NCI-H345 (cell line): ENCODE measurements around the gene PRR12.

Experiments
- DNase-seq: peaks from one replicate; lab custom pipeline; 2025; lab: John Stamatoyannopoulos, UW

PRR12 gene

DNA sequence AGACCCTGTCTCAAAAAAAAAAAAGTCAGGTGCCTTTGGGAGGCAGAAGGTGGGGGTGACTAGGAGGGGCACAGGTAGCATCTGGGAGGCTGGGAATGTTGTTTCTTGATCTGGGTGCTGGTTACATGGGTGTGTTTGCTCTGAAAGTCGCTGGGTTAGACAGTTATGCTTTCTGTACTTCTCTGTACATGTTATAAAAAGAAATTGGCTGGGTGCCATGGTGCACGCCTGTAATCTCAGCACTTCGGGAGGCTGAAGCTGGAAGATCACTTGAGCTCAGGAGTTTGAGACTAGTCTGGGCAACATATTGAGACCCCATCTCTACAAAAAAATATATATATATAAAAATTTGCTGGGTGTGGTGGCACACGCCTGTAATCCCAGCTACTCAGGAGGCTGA lies 25.7 kb upstream of the PRR12 start:
- DNase-seq = no peak

DNA sequence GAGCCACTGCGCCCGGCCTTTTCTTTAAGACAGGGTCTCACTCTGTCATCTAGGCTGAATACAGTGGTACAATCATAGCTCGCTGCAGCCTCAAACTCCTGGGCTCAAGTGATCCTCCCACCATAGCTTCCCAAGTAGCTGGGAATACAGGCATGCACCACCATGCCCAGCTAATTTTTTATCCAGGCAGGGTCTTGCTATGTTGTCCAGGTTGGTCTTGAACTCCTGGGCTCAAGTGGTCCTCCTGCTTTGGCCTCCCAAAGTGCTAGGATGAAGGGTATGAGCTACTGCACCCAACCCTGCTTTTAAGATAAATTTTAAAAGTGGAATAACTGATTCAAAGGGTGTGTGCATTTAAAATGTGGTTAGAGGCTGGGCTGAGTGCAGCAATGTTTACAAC lies 24.7 kb upstream of the PRR12 start:
- DNase-seq = no peak

DNA sequence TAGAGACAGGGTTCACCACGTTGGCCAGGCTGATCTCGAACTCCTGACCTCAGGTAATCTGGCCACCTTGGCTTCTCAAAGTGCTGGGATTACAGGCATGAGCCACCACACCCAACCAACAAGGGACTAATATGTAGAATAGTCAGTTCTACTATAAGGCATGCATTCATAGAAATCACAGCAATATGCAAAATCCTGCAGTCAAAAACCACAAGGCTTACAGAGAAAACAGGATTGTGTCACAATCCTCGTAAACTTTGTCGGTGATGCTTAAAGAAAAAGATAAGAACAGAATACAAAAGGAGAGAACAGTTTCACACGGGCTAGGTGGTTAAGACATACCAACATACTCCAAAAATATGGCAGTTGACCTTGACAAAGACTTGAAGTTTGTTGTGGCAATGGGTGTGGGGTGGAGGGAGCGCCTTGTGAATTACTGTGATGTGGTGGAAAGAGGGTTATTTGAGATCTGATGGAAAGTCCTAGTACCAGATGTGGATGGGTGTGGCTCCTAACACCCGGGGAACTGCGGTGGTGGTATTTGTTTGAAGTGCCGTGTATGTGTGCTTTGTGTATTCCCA lies 23.0 kb upstream of the PRR12 start:
- DNase-seq = no peak

DNA sequence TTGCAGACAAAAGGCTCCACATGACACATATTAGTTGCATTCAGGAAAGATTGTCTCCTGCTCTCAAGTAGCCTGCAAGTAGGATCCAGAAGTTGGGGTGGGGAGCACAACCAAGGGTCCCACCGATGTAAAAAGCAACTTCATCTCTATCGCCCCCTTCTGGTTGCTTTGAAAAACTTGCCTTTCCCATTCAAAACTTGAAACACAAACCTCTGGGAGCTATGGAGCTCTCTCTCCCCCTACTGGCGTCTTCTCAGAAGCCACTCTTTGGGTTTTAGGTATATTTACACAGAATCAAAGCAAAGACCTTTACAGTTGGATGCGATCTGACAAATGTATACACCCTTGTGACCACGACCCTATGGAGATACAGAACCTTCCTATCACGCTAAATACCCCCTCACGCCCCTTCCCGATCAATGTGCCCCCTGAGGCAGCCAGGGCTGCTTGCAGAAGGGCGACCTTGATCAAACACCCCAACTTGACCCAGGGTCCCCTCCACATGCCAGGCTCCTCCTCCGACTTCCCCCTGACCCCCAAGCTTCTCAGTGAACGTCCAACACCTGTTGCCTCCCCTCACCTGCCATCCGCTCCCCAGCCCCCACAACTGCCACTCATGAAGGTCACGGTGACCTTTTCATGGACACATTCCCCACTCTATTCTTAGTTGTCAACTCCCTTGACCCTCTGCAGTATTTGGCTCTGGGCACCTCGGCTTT lies 20.7 kb upstream of the PRR12 start:
- DNase-seq = peak; percentile 55

DNA sequence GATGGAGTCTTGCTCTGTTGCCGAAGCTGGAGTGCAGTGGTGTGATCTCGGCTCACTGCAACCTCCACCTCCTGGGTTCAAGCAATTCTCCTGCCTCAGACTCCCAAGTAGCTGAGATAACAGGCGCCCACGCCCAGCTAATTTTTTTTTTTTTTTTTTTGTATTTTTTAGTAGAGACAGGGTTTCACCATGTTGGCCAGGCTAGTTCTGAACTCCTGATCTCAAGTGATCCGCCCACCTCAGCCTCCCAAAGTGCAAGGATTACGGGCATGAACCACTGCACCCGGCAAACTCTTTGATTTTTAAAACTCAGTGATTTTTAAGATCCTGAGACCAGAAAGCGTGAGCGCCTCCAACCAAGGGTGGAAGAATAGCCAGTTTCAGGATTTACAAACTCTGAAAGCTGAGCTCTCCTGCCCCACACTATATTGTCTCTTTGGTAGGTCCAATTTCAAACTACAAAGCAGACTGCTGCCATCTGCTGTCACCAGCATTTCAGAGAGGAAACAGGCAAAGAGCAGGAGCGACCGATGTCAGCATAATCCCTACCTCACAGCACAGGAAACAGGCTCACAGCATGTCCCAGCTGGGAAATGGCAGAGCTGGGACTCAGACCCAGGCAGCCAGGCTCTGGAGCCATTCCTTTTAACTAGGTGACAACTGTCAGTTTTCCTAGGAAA lies 19.8 kb upstream of the PRR12 start:
- DNase-seq = peak; percentile 4

DNA sequence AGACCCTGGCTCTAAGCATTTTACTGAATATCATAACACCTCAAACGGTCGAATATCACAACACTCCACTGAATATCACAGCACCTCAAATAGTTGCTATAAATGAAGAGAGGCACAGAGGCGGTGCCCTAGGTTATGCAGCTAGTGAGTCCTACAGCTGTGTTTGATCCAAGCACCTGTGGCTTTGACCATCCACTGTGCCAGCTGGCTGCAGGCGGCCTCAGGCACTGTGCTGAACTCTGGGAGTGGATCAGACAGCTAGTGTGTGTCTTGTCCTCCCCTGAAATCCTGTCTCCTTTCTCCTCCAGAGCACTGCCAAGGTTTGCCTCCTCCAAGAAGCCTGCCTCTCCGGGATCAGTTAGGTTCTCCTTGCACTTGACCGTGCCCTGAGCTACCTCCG lies 18.0 kb upstream of the PRR12 start:
- DNase-seq = no peak

DNA sequence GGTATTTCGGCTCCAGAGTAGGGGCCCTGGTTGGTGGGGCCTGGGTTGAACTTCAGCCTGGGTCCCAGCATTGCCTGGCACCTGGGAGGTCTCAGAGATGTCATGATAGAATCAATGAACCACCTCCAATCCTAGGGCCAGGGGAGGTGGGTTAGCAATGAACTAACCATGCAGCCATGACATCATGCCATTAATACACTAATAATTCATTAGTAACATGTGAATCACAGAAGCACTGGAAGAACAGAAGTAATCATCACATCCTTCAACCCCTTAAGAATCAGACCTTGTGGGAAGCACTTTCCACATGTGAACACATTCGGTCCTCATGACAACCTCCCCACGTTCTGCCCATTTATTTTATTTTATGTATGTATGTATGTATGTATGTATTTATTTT lies 17.6 kb upstream of the PRR12 start:
- DNase-seq = no peak

DNA sequence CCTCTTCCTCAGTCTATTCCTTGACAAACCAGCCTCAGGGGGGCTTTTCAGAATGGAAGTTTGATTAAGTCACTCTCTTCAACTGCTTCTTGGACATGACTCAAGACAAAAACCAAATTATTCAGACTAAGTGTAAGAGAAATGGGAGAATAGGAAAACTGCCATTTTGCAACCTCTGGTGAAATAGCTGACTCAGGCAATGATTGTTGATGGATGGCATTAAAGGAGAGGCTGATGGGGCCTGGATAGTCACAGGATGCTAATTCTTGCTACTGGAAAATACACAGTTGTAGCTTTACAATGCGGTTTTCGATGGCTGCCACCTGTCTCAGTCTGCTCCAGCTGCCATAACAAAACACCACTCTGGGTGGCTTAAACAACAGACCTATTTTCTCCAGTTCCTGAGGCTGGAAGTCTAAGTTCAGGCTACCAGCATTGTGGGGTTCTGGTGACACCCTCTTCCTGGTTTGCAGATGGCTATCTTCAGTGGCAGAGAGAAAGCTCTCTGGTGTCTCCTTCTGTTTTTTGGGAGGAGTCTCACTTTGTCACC lies 16.7 kb upstream of the PRR12 start:
- DNase-seq = no peak

DNA sequence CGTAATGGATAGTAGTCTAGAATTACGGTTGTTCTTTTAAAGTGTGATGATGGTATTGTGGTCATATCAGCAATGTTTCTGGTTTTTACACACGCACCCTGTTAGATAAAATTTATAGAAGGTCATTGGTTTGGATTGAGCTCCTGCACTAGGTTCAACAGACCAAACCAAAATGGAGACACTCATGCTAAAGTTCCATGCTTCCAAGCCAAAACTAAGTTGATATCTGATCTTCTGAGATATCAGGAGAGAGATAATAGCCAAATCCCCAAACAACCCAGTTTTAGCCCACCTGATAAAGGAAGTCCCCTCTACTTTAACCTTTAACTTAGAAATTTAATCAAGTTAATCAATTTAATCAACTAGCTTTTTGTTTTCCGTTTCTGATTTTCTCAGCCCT lies 11.8 kb upstream of the PRR12 start:
- DNase-seq = no peak

DNA sequence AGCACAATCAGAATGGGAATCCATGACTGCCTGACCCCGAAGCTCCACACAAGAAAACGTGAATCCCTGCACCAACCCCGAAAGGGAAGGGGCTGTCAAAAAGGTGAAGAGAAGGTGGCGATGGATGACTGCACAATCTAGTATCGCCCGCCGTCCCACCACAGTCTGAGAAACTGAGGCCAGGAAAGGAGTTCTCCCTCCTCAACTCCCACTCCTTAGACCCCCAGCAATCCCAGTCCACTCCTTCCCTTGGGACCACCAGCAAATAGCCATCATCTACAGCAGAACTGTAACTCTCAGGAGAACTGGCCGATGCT lies 11.1 kb upstream of the PRR12 start:
- no peak for DNase-seq

DNA sequence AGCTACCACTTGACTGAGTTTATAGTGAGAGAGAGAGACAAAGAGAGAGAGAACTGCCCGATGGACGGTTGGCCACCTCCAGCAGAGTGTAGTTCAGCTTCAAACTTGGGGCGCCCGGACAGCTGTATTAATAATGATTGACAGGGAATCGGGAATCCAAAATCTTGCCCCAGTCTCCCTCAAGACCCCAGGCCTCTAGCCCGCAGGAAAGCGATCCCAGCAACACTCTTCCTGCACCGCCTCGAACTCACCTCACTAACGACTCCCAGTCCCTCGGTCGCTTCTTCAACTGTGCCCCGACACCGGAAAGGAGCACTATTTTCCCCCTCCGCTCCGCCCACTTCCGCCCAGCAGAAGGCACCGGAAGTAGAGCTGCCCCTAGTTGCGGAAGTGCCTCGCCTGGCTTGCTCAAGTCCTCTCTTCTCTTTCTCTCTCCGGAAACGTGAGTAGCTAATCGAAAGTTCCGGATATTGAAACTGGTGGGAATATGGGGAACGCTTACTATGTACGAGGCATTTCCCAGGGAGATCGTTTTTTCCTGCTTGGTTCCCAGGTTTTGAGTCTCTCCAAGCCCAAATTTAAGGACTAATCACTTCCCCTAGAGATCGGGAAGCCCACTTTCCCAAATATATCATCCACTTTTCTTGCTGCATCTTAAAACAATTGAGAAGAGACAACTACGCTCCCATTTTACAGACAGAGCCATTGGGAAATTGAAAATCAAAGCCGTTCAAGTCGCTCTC lies 10.5 kb upstream of the PRR12 start, which contains the start of gene NOSIP:
TSS of gene NOSIP (minus strand) at position 293 of the 743 bp plus-strand sequence. CDS start 19,865 bp downstream, outside the sequence.
- DNase-seq = peak; percentile 93

DNA sequence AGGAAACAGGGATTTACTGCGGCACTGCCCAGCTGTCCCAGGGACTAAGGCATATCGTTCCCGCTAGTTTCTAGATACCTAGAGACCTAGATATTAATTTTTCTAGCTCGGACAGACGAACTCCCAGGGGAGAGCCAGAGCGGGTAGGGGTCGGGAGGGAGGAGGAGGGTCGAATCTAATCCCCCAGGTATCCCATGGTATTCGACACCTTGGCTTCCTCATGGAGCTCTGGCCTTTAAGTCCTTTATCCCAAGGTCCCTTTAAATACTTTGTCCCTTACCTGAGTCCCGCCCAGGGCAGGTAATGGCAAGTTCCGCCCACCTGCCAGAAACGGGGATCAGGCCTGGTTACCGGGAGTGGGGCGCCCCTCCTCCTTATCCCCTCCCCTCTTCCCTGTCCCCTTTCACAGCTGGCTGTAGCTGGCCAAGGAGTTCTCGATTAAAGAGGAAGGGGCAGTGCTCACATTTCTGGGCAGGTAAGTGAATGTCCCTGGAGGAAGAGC lies 9.9 kb upstream of the PRR12 start, which contains the start of gene PRRG2:
TSS of gene PRRG2 (plus strand) at position 310 of the 502 bp plus-strand sequence. CDS start 1,904 bp downstream, outside the sequence.
- no peak for DNase-seq

DNA sequence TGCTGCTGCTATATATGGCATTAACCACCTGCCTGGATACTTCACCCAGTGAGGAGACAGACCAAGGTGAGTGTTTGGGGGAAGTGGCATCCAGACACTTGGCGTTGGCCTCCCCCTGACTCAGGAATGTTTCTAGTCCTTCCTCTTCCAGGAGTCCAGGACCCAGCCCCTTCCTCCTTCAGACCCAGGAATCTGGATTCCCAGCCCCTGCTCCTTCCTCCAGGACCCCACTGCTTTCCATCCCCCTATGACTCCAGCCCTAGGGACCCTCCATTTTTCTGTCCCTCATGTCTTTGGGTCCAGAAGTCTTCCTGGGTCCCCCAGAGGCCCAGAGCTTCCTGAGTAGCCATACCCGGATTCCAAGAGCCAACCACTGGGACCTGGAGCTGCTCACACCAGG lies 7.7 kb upstream of the PRR12 start:
- no peak for DNase-seq

DNA sequence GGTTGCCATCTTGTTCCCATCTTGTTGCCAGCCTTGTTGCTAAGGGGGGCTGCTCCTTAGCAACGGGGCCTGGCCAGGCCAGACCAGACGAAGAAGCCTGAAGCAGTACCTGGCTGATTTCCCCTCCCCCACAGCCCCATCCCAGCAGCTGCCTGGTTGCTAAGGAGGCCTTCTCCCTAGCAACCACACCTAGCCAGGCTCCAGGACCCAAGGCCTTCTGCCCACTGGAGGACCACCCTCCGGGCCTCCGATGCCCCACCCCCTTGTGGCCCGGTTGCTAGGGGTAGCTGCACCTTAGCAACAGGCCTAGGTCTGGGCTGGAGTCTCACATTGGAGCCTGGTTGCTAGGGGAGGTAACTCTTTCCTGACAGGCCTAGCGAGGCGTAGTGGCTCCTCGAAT lies 6.0 kb upstream of the PRR12 start:
- peak; percentile 10 for DNase-seq

DNA sequence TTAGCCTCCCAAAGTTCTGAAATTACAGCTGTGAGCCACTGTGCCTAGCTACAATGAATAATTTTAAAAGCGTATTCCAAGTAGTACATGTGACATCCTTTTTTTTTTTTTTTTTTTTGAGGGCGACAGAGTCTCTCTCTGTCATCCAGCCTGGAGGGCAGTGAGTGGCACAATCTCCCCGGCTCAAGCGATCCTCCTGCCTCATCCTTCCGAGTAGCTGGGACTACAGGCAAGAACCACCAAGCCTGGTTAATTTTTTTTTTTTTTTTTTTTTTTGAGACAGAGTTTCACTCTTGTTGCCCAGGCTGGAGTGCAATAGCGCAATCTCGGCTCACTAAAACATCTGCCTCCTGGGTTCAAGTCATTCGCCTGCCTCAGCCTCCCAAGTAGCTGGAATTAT lies 3.8 kb upstream of the PRR12 start:
- no peak for DNase-seq

DNA sequence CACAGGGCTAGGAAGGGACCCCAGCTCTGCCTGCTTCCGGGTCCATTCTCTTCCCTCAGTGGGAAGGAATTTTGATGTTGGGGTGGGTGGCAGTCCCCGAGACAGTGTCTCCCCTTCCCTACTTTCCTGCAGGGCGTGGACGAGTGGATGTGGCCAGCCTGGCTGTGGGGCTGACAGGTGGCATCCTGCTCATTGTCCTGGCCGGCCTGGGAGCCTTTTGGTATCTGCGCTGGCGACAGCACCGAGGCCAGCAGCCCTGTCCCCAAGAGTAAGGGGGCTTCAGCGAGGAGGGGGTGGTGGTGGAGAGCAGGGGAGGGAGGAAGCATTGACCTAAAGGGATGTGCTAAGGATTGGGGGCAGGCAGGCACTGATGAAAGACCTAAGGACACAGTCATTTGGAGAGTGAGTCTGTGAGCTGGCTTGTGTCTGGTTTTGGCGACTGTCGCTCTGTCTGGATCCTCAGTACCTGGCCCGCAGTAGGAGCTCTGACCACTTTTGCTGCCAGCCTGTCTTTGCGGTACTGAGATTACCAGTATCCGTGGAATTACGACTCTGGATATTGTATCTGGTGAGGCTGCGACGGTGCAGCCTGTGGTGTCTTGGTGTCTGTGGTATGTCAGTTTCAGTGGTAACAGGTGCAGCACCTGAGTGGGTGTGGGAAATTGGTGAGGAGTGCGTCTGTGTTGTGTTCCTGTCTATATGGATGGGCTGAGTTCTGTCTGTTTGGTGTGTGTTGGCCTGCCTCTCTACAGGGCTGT lies 2.4 kb upstream of the PRR12 start:
- no peak for DNase-seq

DNA sequence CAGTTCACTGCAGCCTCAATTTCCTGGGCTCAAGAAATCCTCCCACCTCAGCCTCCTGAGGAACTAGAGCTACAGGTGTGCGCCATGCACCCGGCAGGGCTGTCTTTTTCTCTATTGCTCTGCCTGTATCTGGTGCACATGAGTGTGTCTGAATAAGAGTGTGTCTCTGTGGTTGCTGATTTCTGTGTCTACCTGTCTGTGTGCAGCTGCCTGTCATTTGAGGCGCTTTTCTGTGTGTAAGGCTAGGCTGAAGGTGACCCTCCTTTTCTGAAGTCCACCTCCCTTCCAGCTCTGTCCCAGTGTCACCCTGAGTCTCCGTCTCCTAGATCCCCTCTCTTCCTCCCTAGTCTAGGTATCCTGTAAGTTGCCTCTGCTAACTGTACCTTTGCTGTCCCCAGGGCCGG lies 1.5 kb upstream of the PRR12 start:
- no peak for DNase-seq

DNA sequence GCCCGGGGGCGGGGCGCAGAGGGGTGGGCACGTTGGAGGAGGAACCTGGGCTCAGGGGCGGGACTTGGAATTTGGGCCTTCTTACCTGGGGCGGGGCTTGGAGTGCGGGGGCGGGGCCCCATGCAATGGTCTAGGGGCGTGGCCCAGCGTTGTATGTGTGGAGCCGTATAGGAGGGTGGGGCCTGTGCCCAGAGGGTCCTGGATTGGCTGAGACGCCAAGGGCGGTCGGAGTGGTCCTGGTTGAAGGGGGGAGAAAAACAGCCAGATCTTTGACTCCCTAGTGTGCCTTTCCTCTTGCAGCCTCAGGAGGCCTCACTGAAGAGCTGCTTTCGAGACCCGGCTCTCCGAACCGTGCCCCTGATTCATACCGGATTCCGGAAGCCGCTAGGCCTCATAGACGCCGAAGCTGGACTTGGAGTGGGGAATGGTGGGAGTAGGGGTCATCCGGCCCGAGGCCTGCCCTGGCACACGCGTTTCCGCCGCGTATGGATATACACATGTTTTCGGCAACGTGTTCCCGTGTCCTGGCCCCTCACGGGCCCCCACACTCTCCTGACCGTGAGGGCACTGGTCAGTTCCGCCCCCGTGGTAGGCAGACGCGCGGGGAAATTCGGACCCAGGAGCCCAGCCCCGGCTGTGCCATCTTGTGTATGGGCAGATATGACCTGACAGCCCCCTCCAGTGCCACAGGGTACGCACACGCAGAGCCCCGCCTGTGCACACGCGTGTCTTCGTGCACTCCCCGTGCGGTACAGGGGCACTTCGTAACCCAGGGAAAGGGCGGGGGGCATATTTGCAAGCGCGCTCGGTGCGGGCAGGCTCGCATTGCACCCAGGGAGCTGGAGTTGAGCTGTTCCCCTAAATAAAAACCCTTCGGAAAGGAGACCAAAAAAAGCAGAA lies 661 bp upstream of the PRR12 start:
- DNase-seq = peak; percentile 96

DNA sequence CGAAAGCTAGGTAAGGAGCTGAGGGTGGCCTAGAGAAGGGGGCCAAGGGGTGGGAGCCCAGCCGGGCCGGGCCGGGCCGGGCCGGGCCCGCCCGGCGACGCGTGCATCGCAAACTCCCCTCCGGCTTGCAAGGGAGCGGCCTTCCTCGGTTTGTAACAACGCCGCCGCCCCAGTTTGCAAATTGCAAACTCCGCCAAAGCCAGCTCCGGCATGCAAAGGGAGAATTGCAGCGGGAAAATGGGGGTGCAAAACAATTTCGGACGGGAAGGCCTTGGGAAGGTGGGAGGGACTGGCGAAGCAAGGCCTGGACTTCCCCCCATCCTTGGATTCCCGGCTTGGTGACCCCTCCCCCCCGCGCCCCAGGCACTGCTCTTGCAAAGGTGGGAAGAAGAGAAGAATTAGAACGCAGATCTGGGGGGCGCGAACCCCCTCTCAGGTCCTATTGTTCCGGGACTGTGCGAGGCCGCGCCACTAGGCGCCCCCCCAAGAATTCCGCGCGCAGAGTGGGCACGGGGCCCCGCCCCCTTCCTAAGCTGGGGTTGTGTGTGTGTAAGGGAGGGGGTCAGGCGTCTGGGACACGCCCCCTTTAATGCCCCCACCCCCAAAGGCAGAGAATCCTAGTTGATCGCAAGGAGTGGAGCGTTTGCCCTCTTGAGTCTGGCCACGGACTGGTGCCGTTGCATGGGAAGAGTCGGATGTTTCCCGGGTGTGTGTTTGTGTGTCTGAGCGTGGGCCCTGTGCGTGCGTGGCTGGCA lies 926 bp downstream of the PRR12 start:
- DNase-seq = peak; percentile 57
